OCI-LY1 (cell line): ENCODE measurements around the gene NELFCD.

ENCODE experiments used
- EZH2 ChIP-seq: fragments of 200-600 bp; sonication (generic), shearing (Covaris generic); IDR thresholded peaks from 2 replicates; pipeline ENCODE4 v1.8.0; 2017; ENCODE audit warnings: borderline replicate concordance, mixed run types, mild to moderate bottlenecking, antibody characterized with exemption, low read length, moderate library complexity, mixed read lengths
- TF ChIP-seq, protein P1 (sequence below): fragments of 200-600 bp; sonication (generic), shearing (Covaris generic); IDR thresholded peaks from 2 replicates; pipeline ENCODE4 v1.5.1; 2017; ENCODE audit warnings: mild to moderate bottlenecking, antibody characterized with exemption, low read length, moderate library complexity, mixed read lengths

DNA sequence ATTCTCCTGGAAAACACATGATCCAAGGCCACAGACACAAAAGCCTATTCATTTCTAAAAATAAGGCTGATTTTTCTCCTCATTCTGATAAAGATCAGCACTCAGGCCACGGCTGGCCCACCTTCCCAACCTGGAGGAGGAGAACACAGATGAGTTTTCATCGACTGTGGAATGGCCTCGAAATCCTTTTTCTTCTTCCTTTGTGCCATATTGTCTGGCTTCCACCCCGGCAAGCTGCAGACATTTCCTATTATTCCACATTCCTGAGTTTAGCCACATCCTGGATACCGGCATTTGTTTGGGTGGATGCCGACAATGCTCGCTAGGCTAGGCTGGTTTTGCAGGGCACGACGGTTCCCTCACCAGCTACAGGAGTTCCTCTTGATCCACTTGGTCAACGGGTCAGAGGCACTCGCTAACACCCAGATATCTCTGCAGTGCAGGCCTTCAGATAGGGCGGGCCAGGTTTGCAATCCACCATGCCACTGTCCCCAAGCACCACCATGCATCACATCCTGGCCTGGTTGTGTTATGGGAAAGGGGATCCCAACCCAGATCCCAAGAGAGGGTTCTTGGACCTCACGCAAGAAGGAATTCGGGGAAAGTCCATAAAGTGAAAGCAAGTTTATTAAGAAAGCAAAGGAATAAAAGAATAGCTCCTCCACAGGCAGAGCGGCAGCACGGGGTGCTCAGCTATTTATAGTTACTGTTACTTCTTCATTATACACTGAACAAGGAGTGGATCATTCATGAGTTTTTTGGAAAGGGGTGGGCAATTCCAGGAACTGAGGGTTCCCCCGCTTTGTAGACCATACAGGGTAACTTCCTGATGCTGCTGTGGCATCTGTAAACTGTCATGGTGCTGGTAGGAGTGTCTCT is 30.2 kb downstream of the NELFCD start:
- TF ChIP-seq, protein P1, sequence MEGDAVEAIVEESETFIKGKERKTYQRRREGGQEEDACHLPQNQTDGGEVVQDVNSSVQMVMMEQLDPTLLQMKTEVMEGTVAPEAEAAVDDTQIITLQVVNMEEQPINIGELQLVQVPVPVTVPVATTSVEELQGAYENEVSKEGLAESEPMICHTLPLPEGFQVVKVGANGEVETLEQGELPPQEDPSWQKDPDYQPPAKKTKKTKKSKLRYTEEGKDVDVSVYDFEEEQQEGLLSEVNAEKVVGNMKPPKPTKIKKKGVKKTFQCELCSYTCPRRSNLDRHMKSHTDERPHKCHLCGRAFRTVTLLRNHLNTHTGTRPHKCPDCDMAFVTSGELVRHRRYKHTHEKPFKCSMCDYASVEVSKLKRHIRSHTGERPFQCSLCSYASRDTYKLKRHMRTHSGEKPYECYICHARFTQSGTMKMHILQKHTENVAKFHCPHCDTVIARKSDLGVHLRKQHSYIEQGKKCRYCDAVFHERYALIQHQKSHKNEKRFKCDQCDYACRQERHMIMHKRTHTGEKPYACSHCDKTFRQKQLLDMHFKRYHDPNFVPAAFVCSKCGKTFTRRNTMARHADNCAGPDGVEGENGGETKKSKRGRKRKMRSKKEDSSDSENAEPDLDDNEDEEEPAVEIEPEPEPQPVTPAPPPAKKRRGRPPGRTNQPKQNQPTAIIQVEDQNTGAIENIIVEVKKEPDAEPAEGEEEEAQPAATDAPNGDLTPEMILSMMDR = no peak
- no peak for TF ChIP-seq EZH2
